DMS79 (cell line): ENCODE results near the gene FAM222B.
"Not testable (repeated sequence)": the region's sequence is repeated elsewhere in the genome, so short reads cannot be mapped to it uniquely, and the experiment has no call there.

Source experiments
- DNase-seq: peaks from one replicate; lab custom pipeline; 2025; lab: John Stamatoyannopoulos, UW

The FAM222B gene

DNA sequence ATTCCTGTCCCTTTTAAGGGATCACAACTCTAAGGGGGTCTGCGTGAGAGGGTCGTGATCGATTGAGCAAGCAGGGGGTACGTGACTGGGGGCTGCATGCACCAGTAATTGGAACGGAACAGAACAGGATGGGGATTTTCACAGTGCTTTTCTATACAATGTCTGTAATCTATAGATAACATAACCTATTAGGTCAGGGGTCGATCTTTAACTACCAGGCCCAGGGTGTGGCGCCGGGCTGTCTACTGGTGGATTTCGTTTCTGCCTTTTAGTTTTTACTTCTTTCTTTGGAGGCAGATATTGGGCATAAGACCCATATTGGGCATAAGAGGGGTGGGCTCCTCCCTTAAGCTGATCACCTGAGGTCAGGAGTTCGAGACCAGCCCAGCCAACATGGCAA, 6.0 kb downstream of the FAM222B start:
- not testable (repeated sequence) for DNase-seq

DNA sequence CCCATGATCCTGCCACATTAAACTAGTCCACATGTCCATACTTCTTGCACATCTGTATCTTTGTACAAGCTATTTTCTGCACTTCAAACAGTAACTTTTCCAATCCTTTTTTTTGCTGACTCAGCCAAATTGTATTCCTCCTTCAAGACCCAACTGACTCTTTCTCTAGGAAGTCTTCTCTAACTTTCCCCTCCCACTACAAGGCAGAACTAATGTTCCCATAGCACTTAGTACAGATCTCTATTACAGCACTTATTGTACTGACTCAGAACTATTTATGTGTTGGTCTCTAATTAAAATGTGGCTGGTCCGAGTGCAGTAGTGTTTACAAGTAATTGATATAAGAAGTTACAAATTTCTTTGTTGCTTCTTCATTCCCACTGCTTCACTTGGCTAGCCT, 8.2 kb downstream of the FAM222B start:
- no peak for DNase-seq

DNA sequence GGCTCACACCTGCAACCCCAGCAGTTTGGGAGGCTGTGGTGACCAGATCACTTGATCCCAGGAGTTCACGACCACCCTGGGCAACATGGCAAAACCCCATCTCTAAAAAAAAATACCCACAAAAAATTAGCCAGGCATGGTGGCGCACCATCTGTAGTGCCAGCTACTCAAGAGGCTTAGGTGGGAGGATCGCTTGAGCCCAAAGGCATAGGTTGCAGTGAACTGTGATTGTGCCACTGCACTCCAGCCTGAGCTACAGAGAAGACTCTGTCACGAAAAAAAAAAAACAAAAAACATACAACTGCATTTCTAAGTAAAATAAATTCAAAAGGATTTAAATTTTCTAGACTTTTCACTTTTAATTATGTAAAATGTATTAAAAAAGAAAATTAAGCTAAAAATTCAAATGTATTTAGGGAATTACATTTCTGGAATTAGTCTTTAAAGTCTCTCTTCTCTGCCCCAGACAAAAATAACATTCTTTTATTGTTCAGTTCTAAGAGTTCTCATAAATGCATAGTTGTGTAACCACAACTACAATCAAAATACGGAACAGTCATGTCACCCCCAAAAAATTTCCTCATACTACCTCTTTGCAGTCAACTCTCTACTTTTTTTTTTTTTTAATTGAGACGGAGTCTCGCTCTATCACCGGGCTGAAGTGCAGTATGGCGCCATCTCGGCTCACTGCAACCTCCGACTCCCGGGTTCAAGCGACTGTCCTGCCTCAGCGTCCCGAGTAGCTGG, 14.1 kb downstream of the FAM222B start:
- DNase-seq = no peak

DNA sequence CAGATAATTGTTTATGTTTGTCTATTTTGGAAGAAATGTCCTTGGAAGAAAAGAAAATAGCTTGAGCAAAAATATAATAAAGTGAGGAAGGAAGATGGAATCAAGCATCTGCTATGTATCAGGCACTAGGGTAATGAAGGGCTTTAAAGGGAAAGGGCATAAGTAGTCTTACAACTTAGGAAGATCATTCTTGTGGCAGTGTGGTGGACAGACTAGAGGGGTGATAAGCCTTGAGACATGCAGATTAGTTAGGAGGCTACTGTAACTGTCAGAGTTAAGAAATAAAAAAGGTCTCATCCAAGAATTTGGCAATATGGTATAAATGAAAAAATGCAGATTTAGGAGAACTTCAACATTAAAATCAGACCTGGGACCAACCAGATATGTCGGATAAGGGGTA, 14.9 kb downstream of the FAM222B start:
- DNase-seq = no peak

DNA sequence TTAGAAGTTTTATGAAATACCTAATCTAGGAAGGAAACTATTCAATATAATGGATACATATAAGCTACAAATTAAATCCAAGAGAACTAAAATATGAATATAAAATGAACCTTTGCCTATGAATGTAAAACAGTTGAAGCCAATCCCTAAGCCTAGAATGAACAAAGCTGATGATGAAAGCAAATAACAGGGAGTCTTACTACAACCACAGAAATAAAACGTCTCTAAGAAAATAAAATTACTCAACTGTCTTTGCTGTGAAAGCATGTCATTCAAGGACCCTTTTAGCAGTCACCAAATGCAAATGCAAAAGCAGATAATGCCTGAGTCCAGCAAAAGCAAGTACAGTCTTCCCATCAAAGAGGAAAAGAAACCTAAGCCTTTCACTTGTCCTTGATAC, 23.0 kb downstream of the FAM222B start:
- no peak for DNase-seq

DNA sequence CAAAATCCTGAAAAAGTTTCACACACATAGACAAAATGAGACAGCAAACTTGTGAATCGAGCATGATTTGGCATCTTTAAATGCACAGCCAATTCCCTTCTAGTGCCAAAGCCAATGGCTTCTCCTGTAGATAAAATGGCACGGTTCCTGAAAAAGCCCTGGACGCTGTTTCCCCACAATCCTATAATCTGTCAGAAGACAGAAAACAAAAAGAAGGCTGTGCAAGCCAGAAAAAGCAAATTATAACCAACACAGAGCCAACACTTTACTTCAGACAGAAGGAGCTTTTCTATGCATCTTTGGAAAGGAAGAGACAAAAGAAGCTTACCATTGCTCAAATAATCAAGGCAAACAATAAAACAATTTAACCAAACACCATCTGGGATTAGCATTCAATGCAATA, 23.8 kb downstream of the FAM222B start:
- no peak for DNase-seq

DNA sequence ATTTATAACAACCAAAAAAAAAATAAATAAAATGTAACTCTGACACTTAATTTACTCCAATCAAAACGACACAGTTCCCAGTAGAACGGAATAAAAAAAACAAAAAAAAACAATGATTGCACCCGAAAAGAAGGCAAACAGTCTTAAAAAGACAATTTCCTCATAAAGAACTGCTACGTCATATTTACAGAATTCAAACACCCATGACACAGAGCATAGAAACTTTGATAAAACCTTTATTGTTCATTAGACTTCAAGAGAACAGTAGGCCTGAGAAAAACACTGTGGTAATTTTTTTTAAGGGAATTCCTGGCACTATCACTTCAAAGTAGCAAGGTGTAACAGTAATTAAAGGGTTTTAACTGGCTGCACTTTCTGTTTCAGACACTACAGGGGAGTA, 26.1 kb downstream of the FAM222B start:
- DNase-seq = no peak

DNA sequence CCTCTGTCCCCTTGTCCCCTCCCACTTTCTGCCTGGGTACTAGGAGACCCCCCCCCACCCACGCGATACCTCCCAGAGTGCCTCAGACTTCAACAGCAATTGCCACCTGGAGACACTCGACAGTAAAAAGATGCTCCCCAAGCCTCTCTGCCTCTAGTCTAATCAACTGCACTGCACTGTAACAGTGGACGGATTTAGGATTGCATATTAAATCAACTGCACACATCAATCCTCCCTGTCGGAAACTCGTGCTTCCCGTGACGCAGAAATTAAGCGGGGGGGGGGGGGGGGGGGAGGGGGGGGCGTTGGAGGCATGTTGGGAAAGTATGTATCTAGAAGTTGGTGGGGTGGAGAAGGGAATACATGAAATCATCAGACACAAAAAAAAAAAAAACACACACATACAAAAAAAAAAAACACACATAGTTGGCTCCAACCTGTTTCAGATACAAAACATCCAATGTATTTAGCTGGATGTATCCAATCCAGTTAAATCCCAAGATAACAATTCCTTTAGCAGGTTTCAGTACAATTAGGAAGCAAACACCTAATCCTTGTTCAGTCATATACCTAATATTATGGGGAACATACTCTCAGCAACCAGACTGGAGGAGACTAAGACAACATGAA, 29.7 kb downstream of the FAM222B start:
- DNase-seq = no peak

DNA sequence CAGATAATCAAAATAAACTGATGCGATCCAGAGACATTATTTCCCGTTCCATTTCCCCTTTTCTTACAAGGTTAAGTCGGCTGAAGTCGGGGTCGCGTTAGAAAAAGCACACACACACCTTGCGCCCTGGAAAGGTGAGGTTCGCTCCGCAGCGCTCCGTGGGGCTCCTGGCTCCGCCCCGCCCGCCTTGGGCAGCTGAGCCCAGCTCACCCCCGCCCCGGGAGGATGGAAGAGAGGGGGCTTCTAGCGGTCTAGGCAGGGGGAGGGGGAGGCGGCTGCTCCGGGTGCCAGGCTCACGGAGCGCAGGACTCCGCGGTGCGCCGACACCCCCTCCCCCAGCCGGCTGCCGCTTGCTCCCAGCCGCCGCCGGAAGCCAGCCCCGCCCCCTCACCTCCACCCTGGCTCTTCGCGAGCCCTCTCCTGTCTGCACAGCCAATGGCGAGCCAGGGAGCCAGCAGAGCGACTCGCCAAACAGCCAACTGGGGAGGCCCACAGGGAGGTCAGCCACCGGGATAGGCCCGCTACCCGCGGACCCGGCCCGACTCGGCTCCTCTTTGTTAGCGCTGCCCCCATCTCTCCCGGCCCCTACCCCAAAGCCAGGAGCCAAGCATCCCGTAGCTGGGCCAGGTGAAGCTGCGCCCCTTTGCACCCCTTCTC, 30.4 kb downstream of the FAM222B start:
- peak; percentile 95 for DNase-seq

DNA sequence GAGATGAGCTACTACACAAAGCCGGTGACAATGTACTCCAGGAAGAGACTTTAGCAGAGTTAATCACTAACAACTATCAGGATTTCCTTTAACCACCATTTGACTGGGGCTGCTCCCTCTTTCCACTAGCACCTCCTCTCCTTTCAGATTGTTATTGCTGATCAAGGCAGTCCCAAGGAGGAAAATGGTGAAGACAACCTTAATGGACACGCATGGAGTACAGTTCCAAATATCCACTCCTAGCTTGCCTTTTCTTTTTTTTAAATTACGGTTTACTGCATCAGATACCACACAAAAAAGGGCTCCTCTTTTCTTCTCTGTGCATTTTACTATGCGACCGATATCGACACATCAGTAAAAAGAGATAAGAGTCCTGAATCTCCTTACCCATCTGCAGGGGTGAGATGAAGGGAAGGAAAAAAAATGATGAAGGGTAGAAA, 30.9 kb downstream of the FAM222B start:
- no peak for DNase-seq

DNA sequence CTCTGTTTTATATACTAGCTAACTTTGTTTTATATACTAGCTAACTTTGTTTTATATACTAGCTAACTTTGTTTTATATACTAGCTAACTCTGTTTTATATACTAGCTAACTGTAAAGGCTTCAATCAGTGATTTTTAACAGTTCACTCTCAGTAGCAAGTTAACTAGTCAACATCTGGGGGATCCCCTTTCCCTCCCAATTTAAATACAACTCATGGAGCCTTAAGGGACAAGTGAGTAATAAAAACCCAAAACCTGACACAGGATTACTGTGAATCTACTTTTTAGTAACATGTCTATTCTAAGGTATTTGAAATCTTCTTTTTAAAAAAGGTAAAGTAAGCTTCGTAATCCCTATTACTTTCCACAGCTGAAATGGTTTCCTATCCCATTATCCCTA, 32.2 kb downstream of the FAM222B start:
- no peak for DNase-seq

DNA sequence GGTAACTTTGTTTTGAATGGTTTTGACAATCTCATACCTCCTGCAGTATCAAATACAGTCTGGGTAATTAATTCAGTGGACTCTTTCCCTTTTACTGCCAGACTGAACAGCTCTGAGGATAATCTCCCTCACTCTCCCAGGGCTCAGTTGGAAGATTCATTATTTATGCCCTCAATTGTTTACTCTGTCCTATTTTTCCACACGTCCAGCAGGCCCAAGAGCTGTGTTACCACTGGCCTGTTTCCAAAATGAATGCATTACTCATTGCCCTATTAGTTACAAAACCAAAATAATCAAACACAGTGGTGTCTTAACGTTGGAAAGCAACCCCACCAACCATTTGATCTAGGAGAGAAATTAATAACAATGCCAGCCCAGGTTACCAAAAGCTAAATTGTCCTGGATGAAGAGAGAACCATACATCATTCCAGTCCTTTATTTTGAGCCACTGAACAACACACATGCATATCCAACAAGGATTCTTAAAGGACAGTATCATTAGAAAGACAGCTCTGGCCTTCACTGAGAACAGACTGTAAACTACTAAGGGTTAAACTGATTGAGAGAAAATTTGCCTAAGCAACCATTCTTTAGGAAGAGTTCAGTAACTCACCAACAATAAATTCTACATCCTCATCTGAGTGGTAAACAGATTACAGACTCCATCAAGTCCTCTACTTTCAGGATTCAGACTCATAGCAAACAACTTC, 34.5 kb downstream of the FAM222B start:
- DNase-seq = no peak

DNA sequence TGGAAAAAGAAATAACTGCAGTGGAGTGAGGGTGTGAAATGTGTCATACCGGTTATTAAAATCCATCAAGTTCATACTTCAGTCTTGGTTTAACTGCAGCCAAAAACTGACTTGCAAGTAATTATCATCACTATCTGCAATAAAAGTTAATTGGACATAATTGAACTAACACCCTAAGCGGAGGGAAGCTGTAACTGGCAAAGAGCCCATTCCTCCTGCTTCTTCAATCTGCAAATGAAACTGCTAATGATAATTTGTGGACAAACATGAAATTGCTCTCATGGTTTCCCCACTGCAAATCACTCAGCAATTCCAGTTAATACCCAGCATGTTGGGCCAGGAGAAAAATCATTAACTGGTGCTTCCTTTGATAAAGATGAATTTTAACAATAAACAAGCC, 46.5 kb downstream of the FAM222B start:
- no peak for DNase-seq

DNA sequence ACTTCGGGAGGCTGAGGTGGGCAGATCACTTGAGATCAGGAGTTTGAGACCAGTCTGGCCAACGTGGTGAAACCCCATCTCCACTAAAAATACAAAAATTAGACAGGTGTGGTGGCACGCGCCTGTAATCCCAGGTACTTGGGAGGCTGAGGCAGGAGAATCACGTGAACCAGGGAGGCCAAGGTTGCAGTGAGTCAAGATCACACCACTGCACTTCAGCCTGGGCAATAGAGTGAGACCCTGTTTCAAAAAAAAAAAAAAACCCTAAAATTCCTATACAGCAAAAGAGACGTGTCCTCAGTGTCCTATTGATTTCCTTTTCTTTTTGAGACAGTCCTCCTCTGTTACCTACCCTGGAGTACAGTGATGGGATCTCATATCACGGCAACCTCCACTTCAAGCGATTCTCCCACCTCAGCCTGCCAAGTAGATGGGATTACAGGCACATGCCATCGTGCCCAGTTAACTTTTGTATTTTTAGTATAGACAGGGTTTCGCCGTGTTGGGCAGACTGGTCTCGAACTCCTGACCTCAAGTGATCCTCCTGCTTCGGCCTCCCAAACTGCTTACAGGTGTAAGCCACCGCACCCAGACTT, 47.6 kb downstream of the FAM222B start:
- not testable (repeated sequence) for DNase-seq

DNA sequence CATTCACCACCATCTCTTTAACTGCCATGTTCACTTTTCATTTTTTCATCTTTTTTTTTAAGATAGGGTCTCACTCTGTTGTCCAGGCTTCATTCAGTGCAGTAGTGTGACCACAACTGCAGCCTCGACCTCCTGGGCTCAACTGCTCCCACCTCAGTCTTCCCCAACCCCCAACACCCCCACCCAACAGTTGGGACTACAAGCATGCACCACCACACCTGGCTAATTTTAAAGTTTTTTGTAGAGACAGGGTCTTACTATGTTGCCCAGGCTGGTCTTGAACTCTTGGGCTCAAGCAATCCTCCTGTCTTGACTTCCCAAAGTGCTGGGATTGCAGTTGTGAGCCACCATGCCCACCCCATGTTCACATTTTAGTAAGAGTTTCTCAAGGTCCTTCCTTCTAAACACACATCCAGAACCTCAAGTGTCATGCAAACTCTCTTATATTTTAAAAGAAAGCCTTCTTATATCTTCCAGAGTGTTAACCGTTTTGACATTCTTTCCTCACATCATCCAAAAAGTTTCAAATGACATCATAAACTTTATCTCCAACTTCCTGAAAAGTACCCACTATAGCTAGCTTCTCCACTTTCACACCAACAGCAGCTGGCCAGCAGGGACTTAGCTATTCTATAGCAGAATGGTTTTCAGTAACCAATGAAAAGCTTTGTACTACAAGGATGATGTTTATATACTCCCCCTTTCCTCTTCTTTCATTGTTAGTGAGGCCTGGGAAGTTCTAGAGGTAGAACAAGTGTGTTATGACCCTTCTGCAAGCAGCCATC, 49.5 kb downstream of the FAM222B start:
- no peak for DNase-seq

DNA sequence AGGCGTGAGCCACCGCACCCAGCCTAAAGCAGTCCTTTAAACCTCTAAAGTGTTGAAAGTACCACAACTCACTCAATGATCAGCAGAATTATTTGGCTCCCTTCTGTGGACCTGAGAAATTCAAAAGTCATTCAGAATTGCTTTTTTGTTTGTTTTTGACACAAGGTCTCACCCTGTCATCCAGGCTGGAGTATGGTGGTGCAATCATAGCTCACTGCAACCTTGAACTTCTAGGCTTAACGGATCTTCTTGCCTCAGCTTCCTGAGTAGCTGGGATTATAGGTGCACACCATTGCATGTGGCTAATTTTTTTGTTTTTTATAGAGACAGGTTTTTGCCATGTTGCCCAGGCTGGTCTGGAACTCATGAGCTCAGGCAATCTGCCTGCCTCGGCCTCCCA, 54.5 kb downstream of the FAM222B start:
- no peak for DNase-seq

DNA sequence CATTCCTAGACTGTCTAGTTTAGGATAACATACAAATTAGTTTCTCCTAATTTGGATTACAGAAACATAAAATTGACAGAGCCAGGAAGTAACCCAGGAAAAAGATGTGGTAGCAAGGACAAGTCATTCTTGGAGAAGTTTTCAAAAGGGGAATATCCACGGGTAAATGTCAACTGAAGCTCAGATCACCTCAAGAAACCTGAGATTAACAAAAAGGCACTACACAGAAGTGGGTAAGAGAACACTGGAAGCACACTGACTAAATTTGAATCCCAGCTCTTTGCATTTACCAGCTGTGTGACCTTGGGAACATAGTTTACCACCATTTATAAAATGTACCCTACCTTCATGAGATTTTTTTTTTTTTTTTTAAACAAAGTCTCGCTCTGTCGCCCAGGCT, 59.4 kb downstream of the FAM222B start:
- DNase-seq = no peak

DNA sequence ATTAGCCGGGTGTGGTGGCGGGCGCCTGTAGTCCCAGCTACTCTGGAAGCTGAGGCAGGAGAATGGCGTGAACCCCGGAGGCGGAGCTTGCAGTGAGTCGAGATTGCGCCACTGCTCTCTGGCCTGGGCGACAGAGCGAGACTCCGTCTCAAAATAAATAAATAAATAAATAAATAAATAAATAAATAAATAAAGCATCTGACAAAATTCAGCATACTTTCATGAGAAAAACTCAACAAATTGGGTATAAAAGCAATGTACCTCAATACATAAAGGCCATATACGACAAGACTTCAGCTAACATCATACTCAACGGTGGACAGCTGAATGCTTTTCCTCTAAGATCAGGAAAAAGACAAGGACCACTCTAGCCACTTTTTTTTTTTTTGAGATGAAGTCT, 63.0 kb downstream of the FAM222B start:
- DNase-seq = not testable (repeated sequence)

DNA sequence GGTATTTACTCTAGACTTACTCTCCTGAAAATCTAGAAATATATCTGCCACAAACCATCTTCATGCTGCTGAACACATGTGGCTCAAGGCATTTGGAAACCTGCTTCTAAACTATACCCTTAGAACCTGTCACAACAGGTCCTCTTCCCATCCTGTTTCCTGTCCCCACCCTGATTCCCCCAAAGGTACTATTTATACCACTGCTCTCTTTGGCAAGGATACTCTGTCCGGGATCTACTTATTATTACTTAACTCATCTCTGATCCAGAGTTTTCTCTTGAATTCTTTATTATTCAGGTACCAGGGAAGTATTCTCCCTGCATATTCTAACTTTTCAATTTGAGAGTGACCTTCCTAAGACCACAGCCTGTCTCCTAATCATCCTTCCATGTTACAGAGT, 65.4 kb downstream of the FAM222B start:
- DNase-seq = no peak

DNA sequence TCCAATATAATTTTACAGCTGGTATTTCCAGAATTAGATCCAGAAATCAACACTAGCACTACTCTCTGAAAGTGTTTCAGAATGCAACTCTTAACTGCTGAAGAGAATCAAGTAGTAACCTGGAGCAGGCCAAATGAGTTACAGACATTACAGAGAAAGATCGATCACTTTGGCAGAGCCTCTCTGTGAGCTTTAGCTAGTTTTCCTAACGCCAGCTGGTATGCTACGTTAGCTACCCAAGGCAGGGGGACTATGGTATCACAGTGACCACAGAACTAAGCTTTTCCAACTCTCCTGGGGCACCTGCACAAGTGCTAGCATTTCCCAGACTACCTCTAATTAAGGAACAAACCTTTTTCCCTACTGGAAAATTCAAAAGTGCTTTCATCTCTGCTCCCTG, 68.4 kb downstream of the FAM222B start:
- no peak for DNase-seq

DNA sequence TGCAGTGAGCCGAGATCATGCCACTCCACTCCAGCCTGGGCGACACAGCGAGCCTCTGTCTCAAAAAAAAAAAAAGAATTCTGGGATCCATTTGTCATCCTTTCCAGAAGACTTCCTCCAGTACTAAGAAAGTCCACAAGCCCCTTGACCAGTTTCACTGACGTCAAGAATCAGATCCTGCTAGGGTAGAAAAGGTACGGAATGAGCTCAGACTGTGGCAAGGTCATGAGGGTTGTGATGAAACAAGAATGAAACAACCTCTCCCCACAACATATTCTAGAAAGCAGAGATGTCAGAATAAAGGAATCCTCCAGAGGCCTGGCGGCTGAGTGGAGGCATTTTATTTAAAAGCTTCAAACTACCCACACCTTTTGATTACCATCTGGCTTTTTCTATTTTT, 68.9 kb downstream of the FAM222B start:
- no peak for DNase-seq

DNA sequence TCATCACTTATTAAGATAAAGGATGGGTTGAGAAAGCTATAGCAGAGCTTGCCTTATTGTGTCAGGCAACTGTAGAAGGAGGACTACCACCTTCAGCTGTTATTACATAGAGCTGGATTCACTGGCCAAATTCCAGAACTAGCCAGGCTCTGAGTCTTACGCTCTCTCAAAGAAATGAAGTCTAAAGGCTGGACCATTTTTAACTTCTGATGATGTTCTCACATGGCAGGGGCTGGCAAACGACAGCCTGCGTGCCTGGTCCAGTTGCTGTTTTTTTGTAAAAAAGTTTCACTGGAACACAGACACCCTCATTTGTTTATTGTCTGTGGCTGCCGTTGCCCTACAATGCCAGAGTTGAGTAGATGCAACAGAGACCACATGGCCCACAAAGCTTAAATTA, 77.6 kb downstream of the FAM222B start:
- DNase-seq = no peak
